GM23248 (cell line): ENCODE measurements around the gene C12orf43. TPM values are rescaled to one million over a fixed set of nuclear protein-coding genes. Genes with fewer than 3 reads are reported as not detected.
A peak's percentile ranks its signal among the peaks of the same experiment; 100 is the strongest.

ENCODE experiments used
- DNase-seq: peaks from one replicate; pipeline ENCODE4 v3.0.0-alpha.2; 2015
- H2AFZ ChIP-seq: fragments of 200-600 bp; sonication (generic); 2 replicates; pipeline ENCODE4 v1.6.1; 2016; ENCODE audit warnings: antibody characterized with exemption
- H3F3A ChIP-seq: fragments of 200-600 bp; sonication (generic); 2 replicates; pipeline ENCODE4 v1.6.1; 2016; ENCODE audit warnings: mild to moderate bottlenecking, antibody characterized with exemption, mixed run types; ENCODE audit not compliant: insufficient read depth
- H3K27ac ChIP-seq: fragments of 200-600 bp; sonication (generic); 2 replicates; pipeline ENCODE4 v1.5.1; 2016; ENCODE audit warnings: mild to moderate bottlenecking
- H3K27me3 ChIP-seq: fragments of 200-600 bp; sonication (generic); replicated peaks from 2 replicates; pipeline ENCODE4 v1.6.1; 2016; ENCODE audit warnings: mild to moderate bottlenecking; ENCODE audit not compliant: insufficient read depth
- H3K36me3 ChIP-seq: fragments of 200-600 bp; sonication (generic); 2 replicates; pipeline ENCODE4 v1.6.1; 2016; ENCODE audit warnings: low read depth, mild to moderate bottlenecking
- H3K4me1 ChIP-seq: fragments of 200-600 bp; sonication (generic); 2 replicates; pipeline ENCODE4 v1.6.1; 2016; ENCODE audit warnings: mild to moderate bottlenecking; ENCODE audit not compliant: insufficient read depth
- H3K4me2 ChIP-seq: fragments of 200-600 bp; sonication (generic); one replicate; pipeline ENCODE4 v1.6.1; 2016; ENCODE audit warnings: mild to moderate bottlenecking; ENCODE audit not compliant: unreplicated experiment
- H3K4me3 ChIP-seq: fragments of 200-600 bp; sonication (generic); 2 replicates; pipeline ENCODE4 v1.5.1; 2016; ENCODE audit warnings: mild to moderate bottlenecking
- H3K79me2 ChIP-seq: fragments of 200-600 bp; sonication (generic); 2 replicates; pipeline ENCODE4 v1.6.1; 2016; ENCODE audit warnings: mild to moderate bottlenecking; ENCODE audit not compliant: insufficient read depth
- H3K9ac ChIP-seq: fragments of 200-600 bp; sonication (generic); 2 replicates; pipeline ENCODE4 v1.6.1; 2016; ENCODE audit warnings: mild to moderate bottlenecking
- H3K9me2 ChIP-seq: fragments of 200-600 bp; sonication (generic); 2 replicates; pipeline ENCODE4 v1.6.1; 2016; ENCODE audit warnings: mixed run types, mild to moderate bottlenecking, moderate library complexity; ENCODE audit not compliant: insufficient read depth
- H3K9me3 ChIP-seq: fragments of 200-600 bp; sonication (generic); one replicate; pipeline ENCODE4 v1.6.1; 2017; ENCODE audit warnings: low read depth
- H4K20me1 ChIP-seq: fragments of 200-600 bp; sonication (generic); 2 replicates; pipeline ENCODE4 v1.6.0; 2016; ENCODE audit not compliant: insufficient read depth
- EZH2 ChIP-seq: fragments of 200-600 bp; sonication (generic); IDR thresholded peaks from 2 replicates; pipeline ENCODE4 v1.6.1; 2018; ENCODE audit warnings: antibody characterized with exemption, mild to moderate bottlenecking; ENCODE audit not compliant: insufficient read depth, poor library complexity, severe bottlenecking
- EZH2phosphoT487 ChIP-seq: fragments of 200-600 bp; sonication (generic); IDR thresholded peaks from 2 replicates; pipeline ENCODE4 v1.6.1; 2018; ENCODE audit warnings: antibody characterized with exemption, moderate library complexity, mild to moderate bottlenecking, low read depth; ENCODE audit not compliant: insufficient read depth
- WGBS, 2 experiments: methylation state at CpG; one replicate each; pipeline ENCODE4 v1.1.6; 2015 to 2017; ENCODE audit warnings: low lambda C conversion rate in 2 of 2, low coverage in 1 of 2; ENCODE audit errors: missing lambda C conversion rate in 2 of 2; 5-methylcytosine and 5-hydroxymethylcytosine counted together
- in situ Hi-C: fragments of 300-500 bp; cut with MboI; formaldehyde crosslinking; loops from 2 replicates; pipeline ENCODE4 v1.15.0; 2020
- polyA plus RNA-seq: library from polyadenylated mRNA; unstranded; fragments of >200 nt; fragmentation: Nextera tagmentation; extraction: Ambion mirVana; gene quantifications from 2 replicates; pipeline ENCODE4 v1.2.1, GENCODE V29; 2016
- total RNA-seq: library from RNA; depleted of rRNA; stranded (reverse); fragments of >200 nt; shearing (Covaris generic); gene quantifications from 2 replicates; pipeline ENCODE4 v1.2.3, GENCODE V29; 2014

The C12orf43 gene
- total and polyA plus RNA-seq, 2 experiments from 2014 or later, result 12.4 to 16.6 TPM

DNA sequence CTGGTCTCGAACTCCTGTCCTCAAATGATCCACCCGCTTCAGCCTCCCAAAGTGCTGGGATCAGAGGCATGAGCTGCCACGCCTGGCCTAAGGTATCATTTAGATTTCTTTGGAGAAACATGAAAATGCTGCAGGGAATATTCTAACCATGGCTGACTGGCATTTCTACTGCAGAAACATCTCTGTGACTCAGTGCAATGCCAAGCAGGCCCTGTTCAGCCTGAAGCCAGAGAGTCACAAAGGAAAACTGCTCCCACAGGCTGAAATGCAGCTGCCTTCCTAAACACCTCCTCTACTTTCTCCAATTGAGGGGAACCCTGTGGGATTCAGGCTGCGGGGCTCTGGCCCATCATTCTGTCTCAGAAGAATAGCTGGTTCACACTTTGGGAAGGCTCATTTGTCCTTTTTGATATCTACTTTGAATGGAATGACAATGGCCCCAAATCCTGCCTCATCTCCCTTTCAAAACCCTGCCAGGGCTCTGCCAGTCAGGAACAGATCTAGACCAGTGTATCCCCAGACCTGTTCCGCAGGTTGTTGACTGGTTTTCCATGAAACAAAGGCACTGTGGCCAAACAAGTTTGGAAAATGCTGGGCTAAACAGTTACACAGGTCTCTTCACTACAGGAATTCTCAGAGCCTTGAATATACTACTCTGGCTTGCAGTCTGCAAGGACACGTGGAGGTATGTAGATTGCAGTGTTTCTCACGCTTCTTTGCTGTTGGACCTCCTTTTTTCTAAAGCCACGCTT lies 7.8 kb downstream of the C12orf43 start:
- TF ChIP-seq EZH2phosphoT487 (no peak), EZH2 (no peak)
- in situ Hi-C loops, result no loop called here
- H3K27ac ChIP-seq, result no peak overlapping the region
- no peak overlapping the region for H3K9ac ChIP-seq
- H4K20me1 ChIP-seq, result no peaks in the 10 kb centered on the region
- H3K79me2 ChIP-seq, result peaks cover 6% of the 10 kb centered on the region; the same call in 1 of the 2 replicates
- H3K4me1 ChIP-seq, result no peaks in the 10 kb centered on the region
- no peak for DNase-seq
- no peak overlapping the region for H2AFZ ChIP-seq
- no peak overlapping the region for H3K4me2 ChIP-seq
- H3K9me2 ChIP-seq, result no peaks in the 10 kb centered on the region
- WGBS, 2 experiments, result 98 to 99% methylated on average over 8 of the region's 8 CpGs
- H3F3A ChIP-seq, result no peaks in the 10 kb centered on the region
- peaks cover 9% of the 10 kb centered on the region; the same call in 1 of the 2 replicates for H3K36me3 ChIP-seq
- no peaks in the 10 kb centered on the region for H3K27me3 ChIP-seq
- no peaks in the 10 kb centered on the region for H3K9me3 ChIP-seq
- H3K4me3 ChIP-seq, result no peak overlapping the region

DNA sequence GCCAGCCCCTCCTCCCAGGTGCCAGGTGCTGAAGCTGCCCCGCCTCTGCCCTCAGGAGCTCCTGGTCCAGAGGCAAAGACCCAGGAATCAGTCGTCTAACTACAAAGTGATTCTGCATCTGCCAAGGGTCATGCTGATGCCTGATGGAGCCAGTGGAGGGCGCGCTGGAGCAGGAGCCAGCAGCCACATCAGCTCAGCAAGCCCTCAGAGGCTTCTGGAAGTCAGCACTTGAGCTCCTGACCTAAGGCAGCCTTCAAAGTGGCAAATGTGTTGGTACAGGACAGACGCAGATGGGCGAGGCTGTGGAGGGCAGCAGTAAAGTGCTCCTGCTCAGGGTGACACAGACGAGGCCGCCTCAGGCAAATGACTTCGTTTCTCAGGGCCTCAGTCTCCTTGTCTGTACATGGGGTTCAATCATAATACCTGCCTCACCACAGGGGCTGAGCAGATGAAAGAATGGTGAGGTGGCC lies 10.9 kb downstream of the C12orf43 start:
- no peak for TF ChIP-seq EZH2
- TF ChIP-seq EZH2phosphoT487, result no peak
- no peak overlapping the region for H3K4me3 ChIP-seq
- H4K20me1 ChIP-seq, result no peaks in the 10 kb centered on the region
- H3K36me3 ChIP-seq, result peaks cover 9% of the 10 kb centered on the region; the same call in 1 of the 2 replicates
- H3K79me2 ChIP-seq, result no peaks in the 10 kb centered on the region
- H3K9ac ChIP-seq, result no peak overlapping the region
- no peaks in the 10 kb centered on the region for H3K9me2 ChIP-seq
- peak; percentile 70 for DNase-seq
- no peak overlapping the region for H2AFZ ChIP-seq
- H3K9me3 ChIP-seq, result no peaks in the 10 kb centered on the region
- in situ Hi-C loops, result no loop called here
- H3K27me3 ChIP-seq, result no peaks in the 10 kb centered on the region
- no peak overlapping the region for H3K4me2 ChIP-seq
- no peaks in the 10 kb centered on the region for H3F3A ChIP-seq
- 58 to 63% methylated on average over 9 of the region's 9 CpGs for WGBS, 2 experiments
- no peaks in the 10 kb centered on the region for H3K4me1 ChIP-seq
- H3K27ac ChIP-seq, result no peak overlapping the region

DNA sequence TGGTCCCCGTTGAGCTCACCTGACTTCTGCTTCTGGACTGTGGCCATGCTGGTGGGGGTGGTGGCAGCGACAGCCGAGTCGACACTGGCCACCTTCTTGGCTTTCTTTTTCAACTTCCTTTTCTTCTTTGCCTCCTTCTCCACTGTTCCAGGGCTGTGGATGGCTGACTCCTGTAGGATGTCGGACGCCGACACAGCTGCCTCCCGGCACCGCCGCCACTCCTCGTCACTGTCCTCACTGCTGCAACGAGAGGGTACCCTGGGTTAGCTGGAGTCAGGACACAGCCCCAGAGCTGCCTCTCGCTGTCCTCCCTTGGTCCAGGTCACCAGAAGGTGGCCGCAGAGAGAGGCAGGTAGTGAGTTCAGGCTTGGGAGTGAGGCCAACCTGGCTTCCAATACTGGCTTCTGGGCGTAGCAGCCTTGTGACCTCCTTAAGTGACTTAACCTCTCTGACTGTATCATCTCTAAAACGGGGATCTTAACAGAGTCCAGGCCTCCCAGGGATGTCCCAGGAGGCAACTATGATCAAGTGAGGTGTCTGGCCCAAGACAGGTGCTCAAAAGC lies 12.0 kb downstream of the C12orf43 start:
- no peak overlapping the region for H3K4me3 ChIP-seq
- TF ChIP-seq EZH2 (no peak), EZH2phosphoT487 (no peak)
- H3K9ac ChIP-seq, result no peak overlapping the region
- no peak overlapping the region for H2AFZ ChIP-seq
- H3F3A ChIP-seq, result no peaks in the 10 kb centered on the region
- no peaks in the 10 kb centered on the region for H3K9me2 ChIP-seq
- no peaks in the 10 kb centered on the region for H3K9me3 ChIP-seq
- no peaks in the 10 kb centered on the region for H3K27me3 ChIP-seq
- H3K27ac ChIP-seq, result no peak overlapping the region
- in situ Hi-C loops, result no loop called here
- H4K20me1 ChIP-seq, result no peaks in the 10 kb centered on the region
- no peaks in the 10 kb centered on the region for H3K4me1 ChIP-seq
- H3K36me3 ChIP-seq, result peaks cover 4% of the 10 kb centered on the region; the same call in 1 of the 2 replicates
- DNase-seq, result no peak
- WGBS, 2 experiments, result 92 to 93% methylated on average over 15 to 16 of the region's 16 CpGs
- H3K79me2 ChIP-seq, result no peaks in the 10 kb centered on the region
- no peak overlapping the region for H3K4me2 ChIP-seq

DNA sequence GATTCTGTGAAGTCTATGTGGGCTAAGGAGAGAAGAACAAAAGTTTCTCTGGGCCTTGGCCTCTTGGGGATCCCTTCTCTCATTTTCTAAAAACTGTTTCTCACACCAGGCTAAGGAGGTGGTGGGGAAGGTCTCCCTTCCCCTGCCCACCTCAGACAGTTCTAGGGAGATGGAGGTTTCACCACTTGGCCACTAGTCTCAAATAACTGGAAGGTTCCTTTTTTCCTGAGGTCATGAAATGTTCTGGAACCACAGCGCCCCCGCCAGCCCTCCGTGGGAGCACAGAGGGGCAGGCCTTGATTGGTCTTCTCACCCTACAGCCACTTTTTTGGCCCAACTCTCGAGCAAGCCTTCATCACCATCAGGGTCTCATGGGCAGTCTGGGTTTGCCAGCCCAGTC lies 12.6 kb downstream of the C12orf43 start:
- Histone ChIP-seq H3F3A (no peaks in the 10 kb centered on the region), H4K20me1 (no peaks in the 10 kb centered on the region), H3K27me3 (no peaks in the 10 kb centered on the region), H3K27ac (no peak overlapping the region), H3K79me2 (no peaks in the 10 kb centered on the region), H3K36me3 (peaks cover 4% of the 10 kb centered on the region; the same call in 1 of the 2 replicates), H3K4me2 (no peak overlapping the region), H3K9me3 (no peaks in the 10 kb centered on the region), H3K9me2 (no peaks in the 10 kb centered on the region), H3K4me3 (no peak overlapping the region), H3K9ac (no peak overlapping the region), H3K4me1 (no peaks in the 10 kb centered on the region), H2AFZ (no peak overlapping the region)
- 92 to 98% methylated on average over 4 of the region's 4 CpGs for WGBS, 2 experiments
- no peak for DNase-seq
- TF ChIP-seq EZH2phosphoT487 (no peak), EZH2 (no peak)
- in situ Hi-C loops, result no loop called here
